Thyroid gland (tissue), 4 donors: ENCODE data around the gene PEX7. TPM values are rescaled to one million over a fixed set of nuclear protein-coding genes. Genes with fewer than 3 reads are reported as not detected.
"Not testable (repeated sequence)": the region's sequence is repeated elsewhere in the genome, so short reads cannot be mapped to it uniquely, and the experiment has no call there.

ENCODE experiments used
- DNase-seq, 2 donors: peaks; one replicate each; pipeline ENCODE4 v3.0.0-alpha.2; 2019
- H3K27ac ChIP-seq, 3 donors: fragments of 200-600 bp; sonication (generic); 1 replicate in 2 of 3; 2 replicates in 1 of 3; pipeline ENCODE4 v1.5.1; 2016 to 2019; ENCODE audit warnings: mild to moderate bottlenecking in 1 of 3, moderate library complexity in 1 of 3
- H3K27me3 ChIP-seq: fragments of 200-600 bp; sonication (generic); one replicate; pipeline ENCODE4 v1.5.1; 2019
- H3K36me3 ChIP-seq, 2 donors: fragments of 200-600 bp; sonication (generic); one replicate each; pipeline ENCODE4 v1.5.1; 2016 to 2019
- H3K4me1 ChIP-seq, 2 donors: fragments of 200-600 bp; sonication (generic); one replicate each; pipeline ENCODE4 v1.5.1; 2017 to 2019
- H3K4me3 ChIP-seq, 3 donors: fragments of 200-600 bp; sonication (generic); replicated peaks in 1 of 3; 1 replicate in 2 of 3; 2 replicates in 1 of 3; pipeline ENCODE4 v1.5.1; 2016; ENCODE audit warnings: mild to moderate bottlenecking in 1 of 3
- H3K9me3 ChIP-seq: fragments of 200-600 bp; sonication (generic); one replicate; pipeline ENCODE4 v1.5.1; 2017
- POLR2A ChIP-seq, 2 donors: fragments of 450-650 bp; IDR thresholded peaks; one replicate each; pipeline ENCODE4 v1.6.1; 2017; ENCODE audit warnings: antibody characterized with exemption in 2 of 2, mild to moderate bottlenecking in 2 of 2, moderate library complexity in 1 of 2
- WGBS, 2 donors: methylation state at CpG; one replicate each; pipeline ENCODE4 v1.1.5; 2017; 5-methylcytosine and 5-hydroxymethylcytosine counted together
- intact Hi-C: fragments of 100-400 bp; cut with DNase I; formaldehyde crosslinking; loops from one replicate; pipeline ENCODE4 v1.15.1; 2023
- total RNA-seq, 4 donors: library from RNA; depleted of rRNA; stranded (reverse); fragments of >200 nt; gene quantifications; one replicate each; pipeline ENCODE4 v1.2.3, GENCODE V29; 2016
- TF ChIP-seq, protein P1 (sequence below), 6 experiments: fragments of 200-600 bp in 3 of 6; fragments of 450-650 bp in 3 of 6; sonication (generic) in 3 of 6; IDR thresholded peaks; one replicate each; pipeline ENCODE4 v1.5.1; 2016 to 2019; ENCODE audit warnings: antibody characterized with exemption in 6 of 6, mild to moderate bottlenecking in 2 of 6, inconsistent platforms in 1 of 6, moderate library complexity in 1 of 6

The PEX7 gene
- total RNA-seq, 4 donors from 2014 or later, result 16.4 to 23.9 (median 18.2) TPM

GRCh38 chr6:136831873-136832562 is 9.6 kb downstream of the PEX7 start:
- Histone ChIP-seq H3K4me1 (no peaks in the 10 kb centered on the region), H3K9me3 (no peaks in the 10 kb centered on the region), H3K27ac (no peak overlapping the region), H3K27me3 (no peaks in the 10 kb centered on the region), H3K4me3 (no peak overlapping the region), H3K36me3 (no peaks in the 10 kb centered on the region)
- WGBS, 2 donors, result 100% methylated on average over 1 of the region's 1 CpG
- intact Hi-C loops, result no loop called here
- TF ChIP-seq, protein P1, sequence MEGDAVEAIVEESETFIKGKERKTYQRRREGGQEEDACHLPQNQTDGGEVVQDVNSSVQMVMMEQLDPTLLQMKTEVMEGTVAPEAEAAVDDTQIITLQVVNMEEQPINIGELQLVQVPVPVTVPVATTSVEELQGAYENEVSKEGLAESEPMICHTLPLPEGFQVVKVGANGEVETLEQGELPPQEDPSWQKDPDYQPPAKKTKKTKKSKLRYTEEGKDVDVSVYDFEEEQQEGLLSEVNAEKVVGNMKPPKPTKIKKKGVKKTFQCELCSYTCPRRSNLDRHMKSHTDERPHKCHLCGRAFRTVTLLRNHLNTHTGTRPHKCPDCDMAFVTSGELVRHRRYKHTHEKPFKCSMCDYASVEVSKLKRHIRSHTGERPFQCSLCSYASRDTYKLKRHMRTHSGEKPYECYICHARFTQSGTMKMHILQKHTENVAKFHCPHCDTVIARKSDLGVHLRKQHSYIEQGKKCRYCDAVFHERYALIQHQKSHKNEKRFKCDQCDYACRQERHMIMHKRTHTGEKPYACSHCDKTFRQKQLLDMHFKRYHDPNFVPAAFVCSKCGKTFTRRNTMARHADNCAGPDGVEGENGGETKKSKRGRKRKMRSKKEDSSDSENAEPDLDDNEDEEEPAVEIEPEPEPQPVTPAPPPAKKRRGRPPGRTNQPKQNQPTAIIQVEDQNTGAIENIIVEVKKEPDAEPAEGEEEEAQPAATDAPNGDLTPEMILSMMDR (IDR thresholded peaks at IDR 0.05), result no peak
- no peak for TF ChIP-seq POLR2A (IDR thresholded peaks at IDR 0.05)
- DNase-seq, result no peak

DNA sequence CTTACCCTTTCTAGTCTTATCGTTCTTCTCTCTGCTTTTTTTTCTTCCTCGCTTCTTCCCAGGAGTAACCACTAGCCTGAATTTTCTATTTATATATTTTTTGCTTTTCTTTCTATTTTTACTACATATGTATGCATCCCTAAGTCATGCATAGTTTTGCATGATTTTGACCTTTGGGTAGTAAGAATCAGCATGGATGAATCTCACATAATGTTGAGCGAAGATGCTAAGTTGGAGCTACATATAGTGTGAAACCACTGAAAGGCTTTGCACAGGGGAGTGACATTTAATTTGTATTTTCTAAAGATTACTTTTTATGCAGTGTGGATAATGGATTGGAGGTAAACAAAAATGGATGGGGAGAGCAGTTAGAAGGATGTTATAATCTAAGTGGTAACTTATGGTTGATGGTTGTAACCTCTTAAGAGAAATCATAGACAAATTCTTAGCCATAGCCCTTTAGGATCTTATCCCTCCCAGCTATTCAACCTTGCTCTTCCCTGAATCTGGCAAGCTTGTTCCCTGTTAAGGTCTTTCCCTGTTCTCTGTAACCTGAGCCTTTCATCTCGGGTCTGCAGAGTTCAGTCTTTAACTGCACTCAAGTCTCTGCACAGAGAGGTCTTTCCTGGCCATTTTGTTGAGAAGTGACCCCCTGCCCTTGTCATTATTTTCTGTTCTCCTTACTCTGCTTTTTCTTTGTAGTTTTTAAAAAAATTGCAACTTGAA is 18.0 kb downstream of the PEX7 start:
- WGBS, 2 donors, result 83 to 87% methylated on average over 4 of the region's 4 CpGs
- no peaks in the 10 kb centered on the region for H3K36me3 ChIP-seq
- H3K27ac ChIP-seq, result no peak overlapping the region
- no peak overlapping the region for H3K4me3 ChIP-seq
- TF ChIP-seq, protein P1 (IDR thresholded peaks at IDR 0.05), result no peak
- TF ChIP-seq POLR2A (IDR thresholded peaks at IDR 0.05), result no peak
- no peaks in the 10 kb centered on the region for H3K9me3 ChIP-seq
- H3K4me1 ChIP-seq, result peaks cover 0 to 4% of the 10 kb centered on the region in 2 donors
- no peaks in the 10 kb centered on the region for H3K27me3 ChIP-seq
- DNase-seq, result no peak
- intact Hi-C loops, result no loop called here

DNA sequence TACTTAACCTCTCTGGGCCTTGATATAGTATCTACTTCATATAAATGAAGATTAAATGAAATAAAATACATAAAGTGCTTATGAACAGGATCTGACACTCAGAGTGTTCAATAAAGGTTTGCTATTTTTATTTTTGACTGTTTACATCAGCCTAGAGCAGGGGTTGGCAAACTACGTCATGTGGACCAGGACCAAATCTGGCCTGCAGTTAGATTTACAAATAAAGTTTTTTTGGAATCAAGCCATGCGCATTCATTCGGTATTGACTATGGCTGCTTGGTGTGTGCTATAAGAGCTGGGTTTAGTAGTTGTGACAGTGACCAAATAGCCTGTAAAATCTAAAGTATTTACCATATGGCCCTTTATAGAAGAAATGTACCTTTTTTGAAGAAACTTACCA is 20.8 kb downstream of the PEX7 start:
- TF ChIP-seq, protein P1 (IDR thresholded peaks at IDR 0.05), result no peak
- TF ChIP-seq POLR2A (IDR thresholded peaks at IDR 0.05), result no peak
- Histone ChIP-seq H3K27me3 (no peaks in the 10 kb centered on the region), H3K36me3 (no peaks in the 10 kb centered on the region), H3K9me3 (no peaks in the 10 kb centered on the region), H3K4me1 (peaks cover 0 to 4% of the 10 kb centered on the region in 2 donors), H3K4me3 (no peak overlapping the region), H3K27ac (no peak overlapping the region)
- intact Hi-C loops, result no loop called here
- no peak for DNase-seq
- WGBS, 2 donors, result 89 to 91% methylated on average over 3 of the region's 3 CpGs

DNA sequence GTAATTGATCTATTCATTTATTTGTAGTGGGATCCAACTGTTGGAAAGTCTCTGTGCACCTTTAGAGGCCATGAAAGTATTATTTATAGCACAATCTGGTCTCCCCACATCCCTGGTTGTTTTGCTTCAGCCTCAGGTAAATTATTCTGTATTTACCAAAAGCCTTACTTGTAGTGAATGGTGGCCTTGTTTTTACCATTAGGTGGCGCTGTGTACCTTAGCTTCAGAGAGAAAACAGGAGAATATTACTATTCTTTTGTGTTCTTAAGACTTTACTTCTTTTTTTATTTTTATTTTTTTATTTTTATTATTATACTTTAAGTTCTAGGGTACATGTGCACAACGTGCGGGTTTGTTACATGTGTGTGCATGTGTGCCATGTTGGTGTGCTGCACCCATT is 23.7 kb downstream of the PEX7 start:
- TF ChIP-seq POLR2A (IDR thresholded peaks at IDR 0.05), result no peak
- TF ChIP-seq, protein P1 (IDR thresholded peaks at IDR 0.05), result peak in 5 of 6 experiments; percentile 28 to 82 (median 59)
- peak; percentile 44 to 57 for DNase-seq

GRCh38 chr6:136846477-136846876 is 24.1 kb downstream of the PEX7 start:
- H3K27ac ChIP-seq, H3K27me3 ChIP-seq, H3K4me3 ChIP-seq, H3K4me1 ChIP-seq, DNase-seq, intact Hi-C loops, H3K36me3 ChIP-seq, H3K9me3 ChIP-seq: not testable (repeated sequence)
- 95 to 96% methylated on average over 4 of the region's 4 CpGs for whole genome bisulfite sequencing, 2 donors

More for the DNA sequence above, 23.7 kb downstream of the PEX7 start:
- intact Hi-C loops, result no loop called here
- Histone ChIP-seq H3K27ac (no peak overlapping the region), H3K4me3 (no peak overlapping the region), H3K27me3 (no peaks in the 10 kb centered on the region), H3K36me3 (no peaks in the 10 kb centered on the region), H3K9me3 (no peaks in the 10 kb centered on the region), H3K4me1 (peaks cover 0 to 4% of the 10 kb centered on the region in 2 donors)
- 60 to 63% methylated on average over 3 of the region's 3 CpGs for WGBS, 2 donors

DNA sequence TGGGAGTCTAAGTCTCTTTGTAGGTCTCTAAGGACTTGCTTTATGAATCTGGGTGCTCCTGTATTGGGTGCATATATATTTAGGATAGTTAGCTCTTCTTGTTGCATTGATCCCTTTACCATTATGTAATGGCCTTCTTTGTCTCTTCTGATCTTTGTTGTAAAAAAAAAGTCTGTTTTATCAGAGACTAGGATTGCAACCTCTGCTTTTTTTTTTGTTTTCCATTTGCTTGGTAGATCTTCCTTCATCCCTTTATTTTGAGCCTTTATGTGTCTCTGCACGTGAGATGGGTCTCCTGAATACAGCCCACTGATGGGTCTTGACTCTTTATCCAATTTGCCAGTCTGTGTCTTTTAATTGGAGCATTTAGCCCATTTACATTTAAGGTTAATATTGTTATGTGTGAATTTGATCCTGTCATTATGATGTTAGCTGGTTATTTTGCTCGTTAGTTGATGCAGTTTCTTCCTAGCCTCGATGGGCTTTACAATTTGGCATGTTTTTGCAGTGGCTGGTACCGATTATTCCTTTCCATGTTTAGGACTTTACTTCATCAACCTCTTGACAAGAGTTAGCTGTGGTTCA is 27.7 kb downstream of the PEX7 start:
- H3K4me1 ChIP-seq, result not testable (repeated sequence)

More for the DNA sequence above, 27.7 kb downstream of the PEX7 start:
- 96 to 97% methylated on average over 4 of the region's 4 CpGs for WGBS, 2 donors
- H3K27me3 ChIP-seq, H3K9me3 ChIP-seq, H3K36me3 ChIP-seq, H3K4me3 ChIP-seq, intact Hi-C loops, H3K27ac ChIP-seq, DNase-seq: not testable (repeated sequence)
